Parathyroid adenoma (tissue), 2 donors: Measurements from ENCODE around the gene SHC2.
"Not testable (repeated sequence)": the region's sequence is repeated elsewhere in the genome, so short reads cannot be mapped to it uniquely, and the experiment has no call there.

Source experiments
- H2AFZ ChIP-seq: fragments of 300-600 bp; sonication (generic); one replicate; pipeline ENCODE4 v1.7.0; 2017; ENCODE audit warnings: antibody characterized with exemption, mild to moderate bottlenecking
- H3K27ac ChIP-seq: fragments of 300-600 bp; sonication (generic); one replicate; pipeline ENCODE4 v1.7.0; 2017
- H3K27me3 ChIP-seq: fragments of 300-600 bp; sonication (generic); one replicate; pipeline ENCODE4 v1.7.0; 2017; ENCODE audit warnings: low read length; ENCODE audit not compliant: control insufficient read depth, insufficient read depth
- H3K36me3 ChIP-seq: fragments of 300-600 bp; sonication (generic); one replicate; pipeline ENCODE4 v1.7.0; 2017; ENCODE audit warnings: low read length; ENCODE audit not compliant: control insufficient read depth, insufficient read depth
- H3K4me1 ChIP-seq: fragments of 300-600 bp; sonication (generic); one replicate; pipeline ENCODE4 v1.7.0; 2017; ENCODE audit warnings: control low read depth
- H3K4me2 ChIP-seq: fragments of 300-600 bp; sonication (generic); one replicate; pipeline ENCODE4 v1.7.0; 2017; ENCODE audit warnings: low read length
- H3K4me3 ChIP-seq: fragments of 300-600 bp; sonication (generic); one replicate; pipeline ENCODE4 v1.7.0; 2017; ENCODE audit warnings: low read depth, low read length
- H3K79me2 ChIP-seq: fragments of 300-600 bp; sonication (generic); one replicate; pipeline ENCODE4 v1.7.0; 2017; ENCODE audit warnings: control low read depth
- H3K9ac ChIP-seq: fragments of 300-600 bp; sonication (generic); one replicate; pipeline ENCODE4 v1.7.0; 2017; ENCODE audit warnings: mild to moderate bottlenecking
- H3K9me3 ChIP-seq: fragments of 300-600 bp; sonication (generic); one replicate; pipeline ENCODE4 v1.7.0; 2017; ENCODE audit warnings: low read length; ENCODE audit not compliant: control insufficient read depth
- TF ChIP-seq, protein P1 (sequence below): fragments of 300-600 bp; sonication (generic); IDR thresholded peaks from one replicate; pipeline ENCODE4 v1.7.0; 2017; ENCODE audit warnings: antibody characterized with exemption, mild to moderate bottlenecking
- donor health status: primary hyperparathyroidism.

Gene SHC2

DNA sequence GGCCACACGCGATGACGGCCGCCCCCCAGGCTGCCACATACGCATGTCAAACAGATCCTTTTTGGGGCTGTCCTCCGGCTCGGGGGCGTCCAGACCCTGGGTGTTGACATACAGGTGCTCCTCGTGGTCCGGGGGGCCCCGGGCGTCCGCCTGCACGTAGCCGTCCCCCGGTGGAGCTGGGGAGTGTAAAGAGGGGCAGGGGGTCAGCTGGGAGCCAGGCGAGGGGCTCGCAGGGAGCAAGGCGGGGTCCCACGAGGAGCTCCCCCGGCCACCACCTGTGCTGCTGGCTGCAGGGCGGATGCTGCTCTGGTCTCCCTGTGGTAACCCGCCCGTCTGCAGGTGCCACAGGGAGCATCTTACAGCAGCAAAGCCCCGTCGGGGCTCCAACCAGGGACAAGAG is 35.8 kb downstream of the SHC2 start:
- H3K9me3 ChIP-seq, result no peaks in the 10 kb centered on the region
- H3K9ac ChIP-seq, result no peak overlapping the region
- H3K27me3 ChIP-seq, result no peaks in the 10 kb centered on the region
- TF ChIP-seq, protein P1, sequence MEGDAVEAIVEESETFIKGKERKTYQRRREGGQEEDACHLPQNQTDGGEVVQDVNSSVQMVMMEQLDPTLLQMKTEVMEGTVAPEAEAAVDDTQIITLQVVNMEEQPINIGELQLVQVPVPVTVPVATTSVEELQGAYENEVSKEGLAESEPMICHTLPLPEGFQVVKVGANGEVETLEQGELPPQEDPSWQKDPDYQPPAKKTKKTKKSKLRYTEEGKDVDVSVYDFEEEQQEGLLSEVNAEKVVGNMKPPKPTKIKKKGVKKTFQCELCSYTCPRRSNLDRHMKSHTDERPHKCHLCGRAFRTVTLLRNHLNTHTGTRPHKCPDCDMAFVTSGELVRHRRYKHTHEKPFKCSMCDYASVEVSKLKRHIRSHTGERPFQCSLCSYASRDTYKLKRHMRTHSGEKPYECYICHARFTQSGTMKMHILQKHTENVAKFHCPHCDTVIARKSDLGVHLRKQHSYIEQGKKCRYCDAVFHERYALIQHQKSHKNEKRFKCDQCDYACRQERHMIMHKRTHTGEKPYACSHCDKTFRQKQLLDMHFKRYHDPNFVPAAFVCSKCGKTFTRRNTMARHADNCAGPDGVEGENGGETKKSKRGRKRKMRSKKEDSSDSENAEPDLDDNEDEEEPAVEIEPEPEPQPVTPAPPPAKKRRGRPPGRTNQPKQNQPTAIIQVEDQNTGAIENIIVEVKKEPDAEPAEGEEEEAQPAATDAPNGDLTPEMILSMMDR, result no peak
- no peak overlapping the region for H3K4me2 ChIP-seq
- H3K27ac ChIP-seq, result no peak overlapping the region
- H2AFZ ChIP-seq, result no peak overlapping the region
- no peaks in the 10 kb centered on the region for H3K36me3 ChIP-seq
- H3K4me3 ChIP-seq, result no peak overlapping the region
- peaks cover 9% of the 10 kb centered on the region for H3K79me2 ChIP-seq
- no peaks in the 10 kb centered on the region for H3K4me1 ChIP-seq

DNA sequence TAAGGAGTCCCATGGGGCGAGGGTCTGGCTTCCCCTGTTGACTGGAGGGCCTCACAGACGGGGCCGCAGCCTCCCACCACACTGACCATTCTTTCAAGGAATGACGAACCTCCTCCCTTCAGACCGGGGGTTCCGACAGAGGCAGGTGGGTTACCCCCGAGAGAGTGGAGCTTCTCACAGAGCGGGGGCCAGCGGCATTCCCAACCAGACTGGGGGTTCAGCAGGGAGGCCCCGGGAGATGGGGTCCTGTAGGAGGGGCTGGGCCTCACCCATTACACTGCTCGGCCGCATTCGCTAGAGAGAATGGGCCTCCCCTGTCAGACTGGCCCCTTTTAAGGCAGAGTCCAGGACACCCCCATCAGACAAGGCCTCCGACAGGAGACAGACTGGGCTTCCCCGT is 36.3 kb downstream of the SHC2 start:
- Histone ChIP-seq H3K9ac (no peak overlapping the region), H3K36me3 (no peaks in the 10 kb centered on the region), H3K4me2 (no peak overlapping the region), H3K79me2 (peaks cover 7% of the 10 kb centered on the region), H3K27me3 (no peaks in the 10 kb centered on the region), H3K4me1 (no peaks in the 10 kb centered on the region), H3K27ac (no peak overlapping the region), H3K4me3 (no peak overlapping the region), H2AFZ (no peak overlapping the region), H3K9me3 (no peaks in the 10 kb centered on the region)
- TF ChIP-seq, protein P1, result no peak

DNA sequence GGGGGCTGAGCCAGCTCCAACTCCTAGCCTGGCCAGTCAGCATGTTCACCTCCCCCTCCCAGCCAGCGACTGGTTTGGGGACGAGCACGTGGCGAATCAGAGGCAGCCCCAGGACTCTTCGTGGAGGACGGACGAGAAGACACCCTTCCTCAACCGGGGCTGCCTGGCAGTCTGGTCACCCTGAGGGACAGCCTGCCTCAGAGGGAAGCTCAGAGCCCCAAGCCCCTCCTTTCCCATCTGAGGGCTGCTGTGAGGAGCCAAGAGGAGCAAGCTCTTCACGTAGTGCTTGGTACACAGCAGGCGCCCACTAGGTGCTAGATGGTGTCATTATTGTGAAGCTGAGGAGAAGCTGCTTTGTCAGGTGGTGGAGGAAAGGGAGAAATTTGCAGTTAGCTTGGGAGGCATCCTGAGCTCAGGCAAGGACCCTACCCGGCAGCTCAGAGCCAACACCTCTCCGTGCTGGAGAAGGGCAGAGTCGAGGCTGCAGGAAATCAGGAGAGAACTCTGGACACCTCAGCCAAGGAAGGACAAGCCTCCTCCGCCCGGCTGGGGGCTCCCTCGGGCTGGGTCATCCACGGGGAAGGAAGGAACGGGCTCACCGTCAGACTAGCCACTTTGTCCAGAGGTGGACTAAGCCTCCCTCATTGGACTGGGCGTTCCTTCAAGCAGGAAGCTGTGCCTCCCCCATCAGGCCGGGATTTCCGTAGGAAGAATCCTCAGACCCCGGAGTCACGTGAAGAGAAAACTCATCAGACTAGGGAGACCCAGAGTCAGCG is 37.0 kb downstream of the SHC2 start:
- no peak overlapping the region for H3K9ac ChIP-seq
- TF ChIP-seq, protein P1, result no peak
- H3K9me3 ChIP-seq, result no peaks in the 10 kb centered on the region
- H2AFZ ChIP-seq, result no peak overlapping the region
- H3K27me3 ChIP-seq, result no peaks in the 10 kb centered on the region
- no peaks in the 10 kb centered on the region for H3K36me3 ChIP-seq
- no peak overlapping the region for H3K4me3 ChIP-seq
- no peak overlapping the region for H3K4me2 ChIP-seq
- H3K79me2 ChIP-seq, result peaks cover 2% of the 10 kb centered on the region
- H3K27ac ChIP-seq, result no peak overlapping the region
- H3K4me1 ChIP-seq, result no peaks in the 10 kb centered on the region

DNA sequence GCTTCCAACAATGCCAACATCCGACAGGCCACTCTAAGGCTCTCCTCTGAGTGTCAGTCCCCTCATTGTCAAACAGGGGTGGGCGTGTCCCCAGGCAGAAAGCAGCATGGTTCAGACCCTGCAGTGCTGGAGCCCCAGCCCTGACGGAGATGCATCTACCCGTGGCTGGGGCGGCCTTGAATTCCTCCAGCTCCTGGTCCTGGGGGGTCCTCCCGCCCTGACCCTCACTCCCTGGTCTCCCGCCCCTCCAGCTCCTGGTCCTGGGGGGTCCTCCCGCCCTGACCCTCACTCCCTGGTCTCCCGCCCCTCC is 38.0 kb downstream of the SHC2 start:
- H3K36me3 ChIP-seq, H3K9me3 ChIP-seq, H3K79me2 ChIP-seq, H3K9ac ChIP-seq, H3K27me3 ChIP-seq, H3K4me3 ChIP-seq, H3K4me1 ChIP-seq, H3K27ac ChIP-seq, H2AFZ ChIP-seq, H3K4me2 ChIP-seq: not testable (repeated sequence)

DNA sequence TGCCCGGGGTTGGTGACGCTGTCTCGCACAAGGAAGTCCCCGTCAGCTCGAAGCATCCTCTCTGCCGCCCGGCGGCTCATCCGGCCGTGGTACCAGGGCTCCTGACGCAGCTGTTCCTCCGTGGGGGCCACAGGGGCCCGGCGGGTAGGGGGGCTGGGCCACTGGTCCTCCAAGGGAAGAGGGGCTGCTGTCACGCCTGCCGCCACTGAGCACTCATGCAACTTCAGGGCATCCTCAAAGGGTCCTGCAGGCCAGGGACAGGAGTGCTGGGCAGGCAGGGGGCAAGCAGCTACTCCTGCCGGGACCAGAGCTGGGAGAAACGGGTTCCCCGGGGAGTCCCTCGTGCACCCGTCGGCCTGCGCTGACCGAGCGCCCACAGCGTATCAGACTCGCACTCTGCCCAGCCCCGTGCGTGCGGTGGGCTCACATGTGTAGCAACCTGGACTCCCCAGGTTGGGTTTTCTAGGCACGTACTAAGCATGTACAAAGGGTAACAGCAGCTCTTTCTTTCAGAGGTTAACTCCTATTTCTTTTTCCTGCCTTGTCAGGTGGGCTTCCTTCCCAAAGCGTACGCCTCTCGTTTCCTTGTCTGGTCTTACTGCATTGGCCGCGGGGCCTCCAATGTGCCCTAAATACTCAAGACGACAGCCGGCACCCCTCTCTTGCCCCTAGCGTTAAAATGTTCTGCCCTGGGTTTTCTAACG is 38.5 kb downstream of the SHC2 start:
- Histone ChIP-seq H3K4me2 (no peak overlapping the region), H3K27me3 (no peaks in the 10 kb centered on the region), H3K36me3 (no peaks in the 10 kb centered on the region), H3K4me3 (no peak overlapping the region), H2AFZ (no peak overlapping the region), H3K27ac (no peak overlapping the region), H3K79me2 (peaks cover 2% of the 10 kb centered on the region), H3K9me3 (no peaks in the 10 kb centered on the region), H3K9ac (no peak overlapping the region), H3K4me1 (no peaks in the 10 kb centered on the region)
- TF ChIP-seq, protein P1, result no peak
